ENCODE measurements around the gene UIMC1. TPM values are rescaled to one million over a fixed set of nuclear protein-coding genes. Genes with fewer than 3 reads are reported as not detected.

Gene UIMC1
- total RNA-seq, 1 experiment from 2014 or later: 20.7 TPM

- H3K27ac ChIP-seq (ENCODE audit: low read length): peak overlapping the region; percentile 70
- H3K9me3 ChIP-seq (ENCODE audit: low read length): no peaks in the 10 kb centered on the region
- no peak overlapping the region for H2AFZ ChIP-seq (ENCODE audit: low read length)
- peak overlapping the region; percentile 51 for H3K4me2 ChIP-seq (ENCODE audit: low read length)
- ATAC-seq: peak; percentile 53
- TF ChIP-seq EZH2 (IDR thresholded peaks at IDR 0.05; ENCODE audit: low read length, unreplicated experiment) (no peak), EZH2phosphoT487 (IDR thresholded peaks at IDR 0.05; ENCODE audit: borderline replicate concordance, low read length) (no peak), CTCF (conservative IDR thresholded peaks at IDR 0.05; ENCODE audit: low read depth, low read length) (no peak)
- no peak for DNase-seq
- H3K9me2 ChIP-seq (replicated peaks; ENCODE audit: low read length): no peaks in the 10 kb centered on the region
- H3K36me3 ChIP-seq (ENCODE audit: low read depth, low read length): peaks cover 4% of the 10 kb centered on the region
- ChIA-PET CTCF (no interaction called here), POLR2A (ENCODE audit: unreplicated experiment) (no interaction called here)
- peaks cover 10% of the 10 kb centered on the region for H3F3A ChIP-seq (ENCODE audit: low read length, unreplicated experiment)
- no peaks in the 10 kb centered on the region for H3K27me3 ChIP-seq (ENCODE audit: low read length)
- H3K4me3 ChIP-seq (ENCODE audit: low read length): no peak overlapping the region
- intact Hi-C loops (cut with micrococcal nuclease): no loop called here
- peaks cover 100% of the 10 kb centered on the region for H3K79me2 ChIP-seq (ENCODE audit: low read length)
- peaks cover 30% of the 10 kb centered on the region for H4K20me1 ChIP-seq (ENCODE audit: low read length)
- BruUV-seq (replicated peaks): no TSS peak
- peaks cover 28% of the 10 kb centered on the region for H3K4me1 ChIP-seq (ENCODE audit: insufficient read depth, low read length)
- H3K9ac ChIP-seq (ENCODE audit: low read length): no peak overlapping the region
Observed at GRCh38 chr5:176996780-176997179, 9.8 kb downstream of the UIMC1 start.

- Histone ChIP-seq H4K20me1 (ENCODE audit: low read length) (peaks cover 30% of the 10 kb centered on the region), H3K27ac (ENCODE audit: low read length) (peak overlapping the region; percentile 70), H3K9me2 (replicated peaks; ENCODE audit: low read length) (no peaks in the 10 kb centered on the region), H3K27me3 (ENCODE audit: low read length) (no peaks in the 10 kb centered on the region), H3F3A (ENCODE audit: low read length, unreplicated experiment) (peaks cover 10% of the 10 kb centered on the region), H3K9ac (ENCODE audit: low read length) (no peak overlapping the region), H3K4me3 (ENCODE audit: low read length) (no peak overlapping the region), H3K9me3 (ENCODE audit: low read length) (no peaks in the 10 kb centered on the region), H3K4me1 (ENCODE audit: insufficient read depth, low read length) (peaks cover 28% of the 10 kb centered on the region), H3K36me3 (ENCODE audit: low read depth, low read length) (peaks cover 4% of the 10 kb centered on the region), H2AFZ (ENCODE audit: low read length) (no peak overlapping the region), H3K4me2 (ENCODE audit: low read length) (peak overlapping the region; percentile 51), H3K79me2 (ENCODE audit: low read length) (peaks cover 100% of the 10 kb centered on the region)
- DNase-seq (peak; percentile 60), ATAC-seq (peak; percentile 68)
- no TSS peak for BruUV-seq (replicated peaks)
- intact Hi-C loops (cut with micrococcal nuclease): no loop called here
- ChIA-PET CTCF (no interaction called here), POLR2A (ENCODE audit: unreplicated experiment) (no interaction called here)
- no peak for TF ChIP-seq EZH2phosphoT487 (IDR thresholded peaks at IDR 0.05; ENCODE audit: borderline replicate concordance, low read length)
- TF ChIP-seq CTCF (conservative IDR thresholded peaks at IDR 0.05; ENCODE audit: low read depth, low read length): no peak
Observed at GRCh38 chr5:176995896-176996767, 10.4 kb downstream of the UIMC1 start.

DNA sequence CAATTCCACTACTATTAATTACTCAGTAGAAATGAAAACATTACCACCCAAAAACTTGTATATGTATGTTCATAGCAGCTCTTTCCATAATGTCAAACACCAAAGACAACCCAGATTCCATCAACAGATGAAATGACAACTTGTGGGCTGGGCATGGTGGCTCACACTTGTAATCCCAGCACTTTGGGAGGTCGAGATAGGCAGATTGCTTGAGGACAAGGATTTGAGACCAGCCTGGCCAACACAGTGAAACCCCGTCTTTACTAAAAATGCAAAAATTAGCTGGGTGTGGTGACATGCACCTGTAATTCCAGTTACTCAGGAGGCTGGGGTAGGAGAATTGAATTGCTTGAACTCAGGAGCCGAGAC is 11.5 kb downstream of the UIMC1 start:
- Histone ChIP-seq H3K4me1 (ENCODE audit: insufficient read depth, low read length) (peaks cover 28% of the 10 kb centered on the region), H3K36me3 (ENCODE audit: low read depth, low read length) (peaks cover 4% of the 10 kb centered on the region), H4K20me1 (ENCODE audit: low read length) (peaks cover 30% of the 10 kb centered on the region), H2AFZ (ENCODE audit: low read length) (no peak overlapping the region), H3F3A (ENCODE audit: low read length, unreplicated experiment) (peaks cover 10% of the 10 kb centered on the region), H3K9ac (ENCODE audit: low read length) (no peak overlapping the region), H3K4me3 (ENCODE audit: low read length) (no peak overlapping the region), H3K4me2 (ENCODE audit: low read length) (no peak overlapping the region), H3K27me3 (ENCODE audit: low read length) (no peaks in the 10 kb centered on the region), H3K9me3 (ENCODE audit: low read length) (no peaks in the 10 kb centered on the region), H3K79me2 (ENCODE audit: low read length) (peaks cover 98% of the 10 kb centered on the region), H3K9me2 (replicated peaks; ENCODE audit: low read length) (no peaks in the 10 kb centered on the region), H3K27ac (ENCODE audit: low read length) (0 out of 2 replicates have a peak overlapping the region, but pooled peaks have one; percentile 11)
- POLR2A ChIA-PET (ENCODE audit: unreplicated experiment): no interaction called here
- intact Hi-C loops (cut with micrococcal nuclease): no loop called here
- no peak for DNase-seq
- no peak for ATAC-seq
- CTCF ChIA-PET: no interaction called here
- no TSS peak for BruUV-seq (replicated peaks)
- no peak for TF ChIP-seq EZH2phosphoT487 (IDR thresholded peaks at IDR 0.05; ENCODE audit: borderline replicate concordance, low read length)

Measured in PC-3 (cell line).